OCI-LY3 (cell line): ENCODE results near the gene FHOD3.

Source experiments
- H2AFZ ChIP-seq: fragments of 200-600, 300-600 bp; shearing (Covaris generic); 2 replicates; pipeline ENCODE4 v1.6.0; 2014; ENCODE audit warnings: antibody characterized with exemption, low read depth, low read length
- H3K27ac ChIP-seq: fragments of 200-600, 300-600 bp; sonication (generic); 2 replicates; pipeline ENCODE4 v1.5.1; 2014; ENCODE audit warnings: mild to moderate bottlenecking, low read length, moderate library complexity, mixed read lengths
- H3K27me3 ChIP-seq: fragments of 200-600, 300-600 bp; sonication (generic); 2 replicates; pipeline ENCODE4 v1.6.1; 2014; ENCODE audit warnings: low read depth, low read length, mixed read lengths
- H3K36me3 ChIP-seq: fragments of 200-600, 300-600 bp; sonication (generic); replicated peaks from 2 replicates; pipeline ENCODE3; 2014; ENCODE audit warnings: low read depth, low read length, mixed read lengths
- H3K4me1 ChIP-seq: fragments of 300-600, 200-600 bp; sonication (generic); 2 replicates; pipeline ENCODE4 v1.6.1; 2014; ENCODE audit warnings: low read length, mixed read lengths
- H3K4me2 ChIP-seq: fragments of 200-600, 300-600 bp; sonication (generic); 2 replicates; pipeline ENCODE4 v1.6.1; 2014; ENCODE audit warnings: low read length, mixed read lengths
- H3K4me3 ChIP-seq: fragments of 300-600, 200-600 bp; sonication (generic); 2 replicates; pipeline ENCODE4 v1.5.1; 2014; ENCODE audit warnings: antibody characterized with exemption, mild to moderate bottlenecking, low read length, moderate library complexity
- H3K79me2 ChIP-seq: fragments of 300-600, 200-600 bp; shearing (Covaris generic); 2 replicates; pipeline ENCODE4 v1.6.1; 2014; ENCODE audit warnings: mild to moderate bottlenecking, low read length, mixed read lengths
- H3K9ac ChIP-seq: fragments of 300-600, 200-600 bp; shearing (Covaris generic); 2 replicates; pipeline ENCODE4 v1.6.0; 2014; ENCODE audit warnings: mild to moderate bottlenecking, low read length, moderate library complexity
- H3K9me3 ChIP-seq: fragments of 200-600, 300-600 bp; shearing (Covaris generic); 2 replicates; pipeline ENCODE4 v1.6.1; 2014; ENCODE audit warnings: low read length, mixed read lengths; ENCODE audit not compliant: insufficient read depth
- H4K20me1 ChIP-seq: fragments of 200-600, 300-600 bp; sonication (generic); 2 replicates; pipeline ENCODE4 v1.6.1; 2016; ENCODE audit warnings: low read length, mixed read lengths; ENCODE audit not compliant: insufficient read depth
- EZH2phosphoT487 ChIP-seq: fragments of 200-600 bp; shearing (Covaris generic); IDR thresholded peaks from 2 replicates; pipeline ENCODE4 v1.6.1; 2018; ENCODE audit warnings: antibody characterized with exemption, mixed run types, low read depth
- TF ChIP-seq, protein P1 (sequence below): fragments of 200-600, 300-600 bp; sonication (generic); IDR thresholded peaks from 2 replicates; pipeline ENCODE4 v1.5.1; 2014; ENCODE audit warnings: antibody characterized with exemption, low read length, low read depth

FHOD3 gene

DNA sequence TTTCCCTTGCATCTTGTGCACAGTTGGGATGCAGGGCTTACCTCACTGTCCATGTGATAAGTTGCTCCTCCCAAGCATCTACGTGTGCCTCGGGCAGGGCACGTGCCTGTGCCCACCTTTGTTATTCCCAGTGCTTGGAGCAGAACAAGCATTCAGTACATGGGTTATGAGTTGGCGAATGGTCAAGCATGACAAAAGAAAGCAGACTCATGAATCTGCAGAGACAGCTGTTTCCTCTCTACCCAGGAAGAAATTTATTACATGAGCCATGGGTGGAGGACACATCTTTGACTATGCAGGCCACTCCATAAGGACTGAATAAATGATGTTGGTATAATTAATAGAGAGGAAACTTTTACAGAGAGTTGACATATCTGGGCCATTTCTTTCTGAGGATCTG, 403.4 kb downstream of the FHOD3 start:
- no peak overlapping the region for H3K9ac ChIP-seq
- no peaks in the 10 kb centered on the region for H4K20me1 ChIP-seq
- H3K36me3 ChIP-seq, result no peaks in the 10 kb centered on the region
- H2AFZ ChIP-seq, result no peak overlapping the region
- no peaks in the 10 kb centered on the region for H3K9me3 ChIP-seq
- H3K27me3 ChIP-seq, result peaks cover 11% of the 10 kb centered on the region; the same call in 1 of the 2 replicates
- no peak overlapping the region for H3K4me3 ChIP-seq
- no peaks in the 10 kb centered on the region for H3K4me1 ChIP-seq
- no peaks in the 10 kb centered on the region for H3K79me2 ChIP-seq
- H3K27ac ChIP-seq, result no peak overlapping the region
- no peak overlapping the region for H3K4me2 ChIP-seq
- TF ChIP-seq, protein P1, sequence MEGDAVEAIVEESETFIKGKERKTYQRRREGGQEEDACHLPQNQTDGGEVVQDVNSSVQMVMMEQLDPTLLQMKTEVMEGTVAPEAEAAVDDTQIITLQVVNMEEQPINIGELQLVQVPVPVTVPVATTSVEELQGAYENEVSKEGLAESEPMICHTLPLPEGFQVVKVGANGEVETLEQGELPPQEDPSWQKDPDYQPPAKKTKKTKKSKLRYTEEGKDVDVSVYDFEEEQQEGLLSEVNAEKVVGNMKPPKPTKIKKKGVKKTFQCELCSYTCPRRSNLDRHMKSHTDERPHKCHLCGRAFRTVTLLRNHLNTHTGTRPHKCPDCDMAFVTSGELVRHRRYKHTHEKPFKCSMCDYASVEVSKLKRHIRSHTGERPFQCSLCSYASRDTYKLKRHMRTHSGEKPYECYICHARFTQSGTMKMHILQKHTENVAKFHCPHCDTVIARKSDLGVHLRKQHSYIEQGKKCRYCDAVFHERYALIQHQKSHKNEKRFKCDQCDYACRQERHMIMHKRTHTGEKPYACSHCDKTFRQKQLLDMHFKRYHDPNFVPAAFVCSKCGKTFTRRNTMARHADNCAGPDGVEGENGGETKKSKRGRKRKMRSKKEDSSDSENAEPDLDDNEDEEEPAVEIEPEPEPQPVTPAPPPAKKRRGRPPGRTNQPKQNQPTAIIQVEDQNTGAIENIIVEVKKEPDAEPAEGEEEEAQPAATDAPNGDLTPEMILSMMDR, result no peak
- TF ChIP-seq EZH2phosphoT487, result no peak

GRCh38 chr18:36702401-36703013, 405.0 kb downstream of the FHOD3 start:
- H3K27me3 ChIP-seq, result peaks cover 11% of the 10 kb centered on the region; the same call in 1 of the 2 replicates
- no peaks in the 10 kb centered on the region for H3K4me1 ChIP-seq
- no peak overlapping the region for H3K4me2 ChIP-seq
- TF ChIP-seq, protein P1, result no peak
- TF ChIP-seq EZH2phosphoT487, result no peak
- no peaks in the 10 kb centered on the region for H3K79me2 ChIP-seq
- H3K36me3 ChIP-seq, result no peaks in the 10 kb centered on the region
- H3K4me3 ChIP-seq, result no peak overlapping the region
- no peak overlapping the region for H2AFZ ChIP-seq
- no peak overlapping the region for H3K27ac ChIP-seq
- no peaks in the 10 kb centered on the region for H3K9me3 ChIP-seq
- H3K9ac ChIP-seq, result no peak overlapping the region
- no peaks in the 10 kb centered on the region for H4K20me1 ChIP-seq

DNA sequence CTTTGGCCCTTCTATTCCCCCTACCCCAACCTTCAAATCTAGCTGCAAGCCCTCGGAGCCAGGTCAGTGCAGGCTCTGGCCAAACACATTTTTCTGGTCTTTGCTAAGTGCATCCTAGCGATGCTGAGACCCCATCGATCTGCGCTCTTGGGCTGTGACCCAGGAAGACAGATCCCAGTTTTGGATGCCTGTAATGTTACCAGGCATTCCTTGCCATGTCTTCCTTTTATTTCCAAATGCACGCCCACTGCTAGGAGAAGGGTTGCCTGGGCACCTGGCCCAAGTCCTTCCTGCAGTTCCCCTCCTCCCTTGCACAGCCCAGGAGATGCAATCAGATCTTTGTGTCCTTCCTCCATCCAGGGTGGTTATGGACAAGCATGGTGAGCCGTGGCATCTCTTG, 406.6 kb downstream of the FHOD3 start:
- Histone ChIP-seq H3K36me3 (no peaks in the 10 kb centered on the region), H3K27me3 (peaks cover 11% of the 10 kb centered on the region; the same call in 1 of the 2 replicates)

GRCh38 chr18:36706134-36706881, 408.8 kb downstream of the FHOD3 start:
- no peak overlapping the region for H3K4me2 ChIP-seq
- no peaks in the 10 kb centered on the region for H3K9me3 ChIP-seq
- H2AFZ ChIP-seq, result no peak overlapping the region
- no peaks in the 10 kb centered on the region for H3K4me1 ChIP-seq
- no peak overlapping the region for H3K27ac ChIP-seq
- H3K79me2 ChIP-seq, result no peaks in the 10 kb centered on the region
- no peak overlapping the region for H3K9ac ChIP-seq
- H3K4me3 ChIP-seq, result no peak overlapping the region
- TF ChIP-seq, protein P1, result no peak
- TF ChIP-seq EZH2phosphoT487, result no peak
- no peaks in the 10 kb centered on the region for H3K36me3 ChIP-seq
- H4K20me1 ChIP-seq, result no peaks in the 10 kb centered on the region
- H3K27me3 ChIP-seq, result 0 out of 2 replicates have a peak, but pooled peaks cover 6% of the 10 kb centered on the region

More for the DNA sequence above, 406.6 kb downstream of the FHOD3 start:
- H3K4me3 ChIP-seq, result no peak overlapping the region
- H2AFZ ChIP-seq, result no peak overlapping the region
- no peak overlapping the region for H3K27ac ChIP-seq
- H3K4me1 ChIP-seq, result no peaks in the 10 kb centered on the region
- H3K79me2 ChIP-seq, result no peaks in the 10 kb centered on the region
- H3K4me2 ChIP-seq, result no peak overlapping the region
- TF ChIP-seq EZH2phosphoT487, result no peak
- TF ChIP-seq, protein P1, result no peak
- H3K9ac ChIP-seq, result no peak overlapping the region
- no peaks in the 10 kb centered on the region for H4K20me1 ChIP-seq
- H3K9me3 ChIP-seq, result no peaks in the 10 kb centered on the region
